Measurements from ENCODE around the gene ALDH6A1. TPM values are rescaled to one million over a fixed set of nuclear protein-coding genes. Genes with fewer than 3 reads are reported as not detected.

The ALDH6A1 gene
- total and polyA plus RNA-seq, 4 donors, result 8.7 to 43.3 (median 21.1) TPM

- ATAC-seq (ENCODE audit: insufficient read depth, low FRiP score), result no peak
- no peaks in the 10 kb centered on the region for H3K27me3 ChIP-seq (ENCODE audit: control insufficient read depth in 3 of 3, insufficient read depth in 3 of 3, low read length in 2 of 3)
- no peak for DNase-seq
- peaks cover 0 to 10% (median 0%) of the 10 kb centered on the region in 4 donors for H3K36me3 ChIP-seq (ENCODE audit: control insufficient read depth in 4 of 4, insufficient read depth in 4 of 4, low read length in 4 of 4)
- H3K9ac ChIP-seq (ENCODE audit: insufficient read depth in 1 of 2, low read length in 2 of 2), result no peak overlapping the region
- H3K4me1 ChIP-seq (ENCODE audit: control insufficient read depth in 5 of 5, insufficient read depth in 5 of 5, low read length in 5 of 5), result peaks cover 0 to 9% (median 5%) of the 10 kb centered on the region in 5 donors
- WGBS, 2 donors, result 83 to 84% methylated on average over 8 of the region's 8 CpGs
- H3K9me3 ChIP-seq (ENCODE audit: control insufficient read depth in 4 of 4, insufficient read depth in 3 of 4, low read length in 3 of 4), result no peaks in the 10 kb centered on the region
- no peak for TF ChIP-seq CTCF (IDR thresholded peaks at IDR 0.05; ENCODE audit: control extremely low read depth, extremely low read depth)
- no peak overlapping the region for H3K27ac ChIP-seq (ENCODE audit: low read depth in 1 of 2, low read length in 1 of 2)
- no peak overlapping the region for H3K4me3 ChIP-seq
Observed at GRCh38 chr14:74089251-74090020, 5.2 kb upstream of the ALDH6A1 start.

- Histone ChIP-seq H3K4me3 (no peak overlapping the region), H3K36me3 (ENCODE audit: control insufficient read depth in 4 of 4, insufficient read depth in 4 of 4, low read length in 4 of 4) (peaks cover 0 to 2% (median 0%) of the 10 kb centered on the region in 4 donors), H3K27ac (ENCODE audit: low read depth in 1 of 2, low read length in 1 of 2) (no peak overlapping the region), H3K9ac (ENCODE audit: insufficient read depth in 1 of 2, low read length in 2 of 2) (peak overlapping the region in 1 of 2 donors; percentile 84), H3K9me3 (ENCODE audit: control insufficient read depth in 4 of 4, insufficient read depth in 3 of 4, low read length in 3 of 4) (no peaks in the 10 kb centered on the region), H3K4me1 (ENCODE audit: control insufficient read depth in 5 of 5, insufficient read depth in 5 of 5, low read length in 5 of 5) (peaks cover 0 to 19% (median 11%) of the 10 kb centered on the region in 5 donors), H3K27me3 (ENCODE audit: control insufficient read depth in 3 of 3, insufficient read depth in 3 of 3, low read length in 2 of 3) (no peaks in the 10 kb centered on the region)
- no peak for ATAC-seq (ENCODE audit: insufficient read depth, low FRiP score)
- 87 to 100% methylated on average over 1 of the region's 1 CpG for WGBS, 2 donors
- no peak for DNase-seq
- TF ChIP-seq CTCF (IDR thresholded peaks at IDR 0.05; ENCODE audit: control extremely low read depth, extremely low read depth), result no peak
Observed at GRCh38 chr14:74085828-74086227, 1.6 kb upstream of the ALDH6A1 start.

GRCh38 chr14:74085047-74085637, 889 bp upstream of the ALDH6A1 start:
- Histone ChIP-seq H3K4me3 (peak overlapping the region; percentile 66), H3K27ac (ENCODE audit: low read depth in 1 of 2, low read length in 1 of 2) (peak overlapping the region; percentile 27 to 78), H3K9ac (ENCODE audit: insufficient read depth in 1 of 2, low read length in 2 of 2) (peak overlapping the region; percentile 76 to 84), H3K9me3 (ENCODE audit: control insufficient read depth in 4 of 4, insufficient read depth in 3 of 4, low read length in 3 of 4) (no peaks in the 10 kb centered on the region), H3K27me3 (ENCODE audit: control insufficient read depth in 3 of 3, insufficient read depth in 3 of 3, low read length in 2 of 3) (no peaks in the 10 kb centered on the region), H3K4me1 (ENCODE audit: control insufficient read depth in 5 of 5, insufficient read depth in 5 of 5, low read length in 5 of 5) (peaks cover 0 to 19% (median 11%) of the 10 kb centered on the region in 5 donors), H3K36me3 (ENCODE audit: control insufficient read depth in 4 of 4, insufficient read depth in 4 of 4, low read length in 4 of 4) (peaks cover 0 to 2% (median 0%) of the 10 kb centered on the region in 4 donors)
- no peak for TF ChIP-seq CTCF (IDR thresholded peaks at IDR 0.05; ENCODE audit: control extremely low read depth, extremely low read depth)
- no peak for ATAC-seq (ENCODE audit: insufficient read depth, low FRiP score)
- peak in 2 of 3 donors; percentile 18 for DNase-seq
- WGBS, 2 donors, result 0 to 1% methylated on average over 26 of the region's 26 CpGs

Measured in lung (tissue), 12 donors.